ENCODE measurements around the gene MAGI2. TPM values are rescaled to one million over a fixed set of nuclear protein-coding genes. Genes with fewer than 3 reads are reported as not detected.
"Not testable (repeated sequence)": the region's sequence is repeated elsewhere in the genome, so short reads cannot be mapped to it uniquely, and the experiment has no call there.

MAGI2 gene
- total and polyA plus RNA-seq, 2 experiments from 2014 or later = 3.5 to 4.1 TPM

GRCh38 chr7:79452032-79452494 is 1.4 kb downstream of the MAGI2 start:
- peaks cover 17% of the 10 kb centered on the region for H3K4me1 ChIP-seq (ENCODE audit: insufficient read depth)
- H3K4me2 ChIP-seq (ENCODE audit: unreplicated experiment) = peak overlapping the region; percentile 100
- peaks cover 8% of the 10 kb centered on the region; the same call in 1 of the 2 replicates for H3F3A ChIP-seq (ENCODE audit: insufficient read depth)
- H3K9me3 ChIP-seq (ENCODE audit: low read depth) = no peaks in the 10 kb centered on the region
- TF ChIP-seq EZH2phosphoT487 (IDR thresholded peaks at IDR 0.05; ENCODE audit: insufficient read depth, low read depth) (no peak), EZH2 (IDR thresholded peaks at IDR 0.05; ENCODE audit: insufficient read depth, poor library complexity, severe bottlenecking) (no peak)
- 0% methylated on average over 16 to 27 of the region's 27 CpGs for WGBS, 2 experiments (ENCODE audit: low coverage in 1 of 2, low lambda C conversion rate in 2 of 2, missing lambda C conversion rate in 2 of 2)
- in situ Hi-C loops (cut with MboI) = no loop called here
- no peaks in the 10 kb centered on the region for H3K9me2 ChIP-seq (ENCODE audit: insufficient read depth)
- peak overlapping the region; percentile 93 for H3K9ac ChIP-seq
- no peaks in the 10 kb centered on the region for H3K36me3 ChIP-seq (ENCODE audit: low read depth)
- H3K79me2 ChIP-seq (ENCODE audit: insufficient read depth) = peaks cover 89% of the 10 kb centered on the region
- H2AFZ ChIP-seq = peak overlapping the region; percentile 91
- H3K27me3 ChIP-seq (replicated peaks; ENCODE audit: insufficient read depth) = no peaks in the 10 kb centered on the region
- no peaks in the 10 kb centered on the region for H4K20me1 ChIP-seq (ENCODE audit: insufficient read depth)
- peak; percentile 95 for DNase-seq
- peak overlapping the region; percentile 83 for H3K4me3 ChIP-seq
- peak overlapping the region; percentile 87 for H3K27ac ChIP-seq

- DNase-seq = no peak
- Histone ChIP-seq H3K9ac (peak overlapping the region; percentile 93), H3K27me3 (replicated peaks; ENCODE audit: insufficient read depth) (no peaks in the 10 kb centered on the region), H4K20me1 (ENCODE audit: insufficient read depth) (no peaks in the 10 kb centered on the region), H3K4me3 (peak overlapping the region; percentile 83), H3K9me3 (ENCODE audit: low read depth) (no peaks in the 10 kb centered on the region), H3K36me3 (ENCODE audit: low read depth) (no peaks in the 10 kb centered on the region), H3K9me2 (ENCODE audit: insufficient read depth) (no peaks in the 10 kb centered on the region), H3K79me2 (ENCODE audit: insufficient read depth) (peaks cover 89% of the 10 kb centered on the region), H3K4me1 (ENCODE audit: insufficient read depth) (peaks cover 17% of the 10 kb centered on the region), H3F3A (ENCODE audit: insufficient read depth) (peaks cover 8% of the 10 kb centered on the region; the same call in 1 of the 2 replicates), H3K4me2 (ENCODE audit: unreplicated experiment) (peak overlapping the region; percentile 100), H3K27ac (peak overlapping the region; percentile 87), H2AFZ (peak overlapping the region; percentile 91)
- WGBS, 2 experiments (ENCODE audit: low coverage in 1 of 2, low lambda C conversion rate in 2 of 2, missing lambda C conversion rate in 2 of 2) = 44 to 49% methylated on average over 8 of the region's 8 CpGs
- TF ChIP-seq EZH2phosphoT487 (IDR thresholded peaks at IDR 0.05; ENCODE audit: insufficient read depth, low read depth) = no peak
- no peak for TF ChIP-seq EZH2 (IDR thresholded peaks at IDR 0.05; ENCODE audit: insufficient read depth, poor library complexity, severe bottlenecking)
- in situ Hi-C loops (cut with MboI) = no loop called here
Observed at GRCh38 chr7:79451580-79451979, 1.9 kb downstream of the MAGI2 start.

- in situ Hi-C loops (cut with MboI); H3K9me2 ChIP-seq (ENCODE audit: insufficient read depth); H4K20me1 ChIP-seq (ENCODE audit: insufficient read depth); H3K27ac ChIP-seq; H3K4me3 ChIP-seq; H3K27me3 ChIP-seq (replicated peaks; ENCODE audit: insufficient read depth); H3K36me3 ChIP-seq (ENCODE audit: low read depth); H3F3A ChIP-seq (ENCODE audit: insufficient read depth); H3K9ac ChIP-seq; H3K9me3 ChIP-seq (ENCODE audit: low read depth): not testable (repeated sequence)
- Histone ChIP-seq H3K4me2 (ENCODE audit: unreplicated experiment) (peak overlapping the region; percentile 16), H3K79me2 (ENCODE audit: insufficient read depth) (peaks cover 42% of the 10 kb centered on the region), H2AFZ (0 out of 2 replicates have a peak overlapping the region, but pooled peaks have one; percentile 11), H3K4me1 (ENCODE audit: insufficient read depth) (peaks cover 21% of the 10 kb centered on the region)
- DNase-seq = peak; percentile 38
- WGBS, 2 experiments (ENCODE audit: low coverage in 1 of 2, low lambda C conversion rate in 2 of 2, missing lambda C conversion rate in 2 of 2) = 66 to 68% methylated on average over 3 of the region's 3 CpGs
Observed at GRCh38 chr7:79442766-79443165, 10.7 kb downstream of the MAGI2 start.

DNA sequence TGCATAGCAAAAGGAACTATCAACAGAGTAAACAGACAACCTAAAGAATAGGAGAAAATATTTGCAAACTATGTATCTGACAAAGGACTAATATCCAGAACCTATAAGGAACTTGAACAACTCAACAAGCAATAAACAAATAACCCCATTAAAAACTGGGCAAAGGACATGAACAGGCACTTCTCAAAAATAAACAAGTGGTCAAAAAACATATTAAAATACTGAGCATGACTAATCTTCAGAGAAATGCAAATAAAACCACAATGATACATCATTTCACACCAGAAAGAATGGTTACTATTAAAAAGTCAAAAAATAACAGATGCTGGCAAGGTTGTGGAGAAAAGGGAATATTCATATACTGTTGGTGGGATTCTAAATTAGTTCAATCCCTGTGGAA is 17.1 kb downstream of the MAGI2 start:
- DNase-seq = peak; percentile 37
- Histone ChIP-seq H3K4me3 (no peak overlapping the region), H3K9ac (no peak overlapping the region), H3F3A (ENCODE audit: insufficient read depth) (peaks cover 22% of the 10 kb centered on the region), H3K27ac (no peak overlapping the region), H3K9me3 (ENCODE audit: low read depth) (no peaks in the 10 kb centered on the region), H3K4me1 (ENCODE audit: insufficient read depth) (peaks cover 25% of the 10 kb centered on the region), H3K79me2 (ENCODE audit: insufficient read depth) (peaks cover 44% of the 10 kb centered on the region), H3K4me2 (ENCODE audit: unreplicated experiment) (no peak overlapping the region), H3K36me3 (ENCODE audit: low read depth) (no peaks in the 10 kb centered on the region), H3K27me3 (replicated peaks; ENCODE audit: insufficient read depth) (no peaks in the 10 kb centered on the region), H3K9me2 (ENCODE audit: insufficient read depth) (no peaks in the 10 kb centered on the region), H2AFZ (no peak overlapping the region), H4K20me1 (ENCODE audit: insufficient read depth) (no peaks in the 10 kb centered on the region)
- in situ Hi-C loops (cut with MboI) = no loop called here
- no peak for TF ChIP-seq EZH2 (IDR thresholded peaks at IDR 0.05; ENCODE audit: insufficient read depth, poor library complexity, severe bottlenecking)
- TF ChIP-seq EZH2phosphoT487 (IDR thresholded peaks at IDR 0.05; ENCODE audit: insufficient read depth, low read depth) = no peak

- Histone ChIP-seq H3K9me2 (ENCODE audit: insufficient read depth) (no peaks in the 10 kb centered on the region), H3F3A (ENCODE audit: insufficient read depth) (peaks cover 22% of the 10 kb centered on the region), H3K27ac (peak overlapping the region; percentile 60), H3K36me3 (ENCODE audit: low read depth) (no peaks in the 10 kb centered on the region), H3K4me3 (no peak overlapping the region), H3K79me2 (ENCODE audit: insufficient read depth) (peaks cover 43% of the 10 kb centered on the region), H3K9me3 (ENCODE audit: low read depth) (no peaks in the 10 kb centered on the region), H3K4me2 (ENCODE audit: unreplicated experiment) (peak overlapping the region; percentile 74), H2AFZ (no peak overlapping the region; the same call in 1 of the 2 replicates), H3K27me3 (replicated peaks; ENCODE audit: insufficient read depth) (no peaks in the 10 kb centered on the region), H4K20me1 (ENCODE audit: insufficient read depth) (no peaks in the 10 kb centered on the region), H3K9ac (no peak overlapping the region), H3K4me1 (ENCODE audit: insufficient read depth) (peaks cover 19% of the 10 kb centered on the region)
- in situ Hi-C loops (cut with MboI) = no loop called here
- DNase-seq = no peak
- no peak for TF ChIP-seq EZH2phosphoT487 (IDR thresholded peaks at IDR 0.05; ENCODE audit: insufficient read depth, low read depth)
- 0% methylated on average over 1 of the region's 1 CpG for WGBS, 2 experiments (ENCODE audit: low coverage in 1 of 2, low lambda C conversion rate in 2 of 2, missing lambda C conversion rate in 2 of 2)
Observed at GRCh38 chr7:79434867-79435266, 18.6 kb downstream of the MAGI2 start.
